Measurements from ENCODE around the gene NEK11.

Gene NEK11

DNA sequence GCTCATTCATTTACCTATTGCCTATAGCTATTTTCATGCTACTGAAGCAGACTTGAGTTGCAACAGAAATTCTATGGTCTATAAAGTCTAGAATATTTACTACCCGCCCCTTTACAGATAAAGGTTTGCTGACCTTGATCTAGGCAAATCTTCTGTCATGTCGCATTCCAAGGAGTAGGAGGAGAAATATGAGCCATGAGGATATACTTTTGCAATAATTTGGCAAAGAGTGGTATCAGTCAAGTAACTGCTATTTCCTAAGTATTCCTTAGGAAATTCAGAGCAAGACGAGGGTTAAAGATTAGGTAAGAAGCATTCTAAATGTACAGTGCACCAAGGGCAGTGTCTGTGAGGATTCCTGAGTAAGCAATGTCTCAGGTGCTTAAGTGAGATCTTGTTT is 233.8 kb downstream of the NEK11 start:
- Histone ChIP-seq H3K27ac (peak overlapping the region; percentile 58), H3K79me2 (no peaks in the 10 kb centered on the region), H3K36me3 (ENCODE audit: control insufficient read depth, insufficient read depth, low read length) (no peaks in the 10 kb centered on the region), H3K4me1 (peaks cover 9% of the 10 kb centered on the region), H3K9me3 (ENCODE audit: control insufficient read depth, low read length) (peaks cover 2% of the 10 kb centered on the region), H3K9ac (no peak overlapping the region), H2AFZ (peak overlapping the region; percentile 35), H3K27me3 (ENCODE audit: control insufficient read depth, insufficient read depth, low read length) (no peaks in the 10 kb centered on the region), H3K4me2 (ENCODE audit: low read length) (no peak overlapping the region), H3K4me3 (ENCODE audit: low read depth, low read length) (no peak overlapping the region)
- TF ChIP-seq, protein P1, sequence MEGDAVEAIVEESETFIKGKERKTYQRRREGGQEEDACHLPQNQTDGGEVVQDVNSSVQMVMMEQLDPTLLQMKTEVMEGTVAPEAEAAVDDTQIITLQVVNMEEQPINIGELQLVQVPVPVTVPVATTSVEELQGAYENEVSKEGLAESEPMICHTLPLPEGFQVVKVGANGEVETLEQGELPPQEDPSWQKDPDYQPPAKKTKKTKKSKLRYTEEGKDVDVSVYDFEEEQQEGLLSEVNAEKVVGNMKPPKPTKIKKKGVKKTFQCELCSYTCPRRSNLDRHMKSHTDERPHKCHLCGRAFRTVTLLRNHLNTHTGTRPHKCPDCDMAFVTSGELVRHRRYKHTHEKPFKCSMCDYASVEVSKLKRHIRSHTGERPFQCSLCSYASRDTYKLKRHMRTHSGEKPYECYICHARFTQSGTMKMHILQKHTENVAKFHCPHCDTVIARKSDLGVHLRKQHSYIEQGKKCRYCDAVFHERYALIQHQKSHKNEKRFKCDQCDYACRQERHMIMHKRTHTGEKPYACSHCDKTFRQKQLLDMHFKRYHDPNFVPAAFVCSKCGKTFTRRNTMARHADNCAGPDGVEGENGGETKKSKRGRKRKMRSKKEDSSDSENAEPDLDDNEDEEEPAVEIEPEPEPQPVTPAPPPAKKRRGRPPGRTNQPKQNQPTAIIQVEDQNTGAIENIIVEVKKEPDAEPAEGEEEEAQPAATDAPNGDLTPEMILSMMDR (IDR thresholded peaks at IDR 0.05), result no peak

DNA sequence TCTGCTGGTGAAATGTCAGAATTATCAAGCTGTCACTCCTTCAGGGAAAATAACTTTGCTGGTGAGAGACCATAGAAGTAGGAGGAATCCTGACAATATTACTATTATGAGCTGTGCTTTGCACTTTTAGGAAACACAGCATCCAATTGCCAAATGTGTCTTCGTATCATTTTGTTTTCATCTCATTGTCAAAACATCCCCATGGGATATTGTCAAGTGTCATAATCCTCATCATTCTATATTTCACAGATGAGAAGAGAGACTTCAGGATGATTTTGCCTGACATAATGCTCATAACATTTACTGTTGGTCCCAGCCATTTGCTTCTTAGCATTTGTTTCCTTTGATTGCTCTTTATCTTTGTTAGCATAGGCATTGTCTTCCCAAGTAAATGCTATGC is 234.4 kb downstream of the NEK11 start:
- Histone ChIP-seq H3K27ac (peak overlapping the region; percentile 58), H3K79me2 (no peaks in the 10 kb centered on the region), H3K27me3 (ENCODE audit: control insufficient read depth, insufficient read depth, low read length) (no peaks in the 10 kb centered on the region), H3K9me3 (ENCODE audit: control insufficient read depth, low read length) (peaks cover 2% of the 10 kb centered on the region), H3K9ac (no peak overlapping the region), H3K4me2 (ENCODE audit: low read length) (no peak overlapping the region), H2AFZ (peak overlapping the region; percentile 35), H3K36me3 (ENCODE audit: control insufficient read depth, insufficient read depth, low read length) (no peaks in the 10 kb centered on the region), H3K4me3 (ENCODE audit: low read depth, low read length) (no peak overlapping the region), H3K4me1 (peaks cover 9% of the 10 kb centered on the region)
- TF ChIP-seq, protein P1 (IDR thresholded peaks at IDR 0.05), result no peak

DNA sequence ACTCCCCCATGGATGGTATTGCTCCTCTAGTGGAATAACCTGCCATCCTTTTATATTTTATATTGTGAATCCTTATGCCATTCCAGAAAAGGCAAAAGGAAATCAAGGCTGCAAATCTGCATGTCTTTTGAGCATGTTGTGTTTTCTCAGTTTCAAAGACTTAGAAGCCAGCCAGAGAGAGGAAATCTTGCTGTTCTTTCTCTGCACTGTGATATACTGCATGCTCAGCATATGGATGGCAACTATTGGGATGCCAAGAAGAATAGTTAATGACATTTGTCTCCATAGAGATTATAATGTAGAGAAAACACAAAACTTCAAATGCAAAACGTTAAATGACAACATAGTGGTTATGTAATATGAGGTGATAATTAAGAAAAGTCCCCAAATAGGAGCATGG is 248.9 kb downstream of the NEK11 start:
- TF ChIP-seq, protein P1 (IDR thresholded peaks at IDR 0.05), result no peak
- Histone ChIP-seq H3K4me2 (ENCODE audit: low read length) (no peak overlapping the region), H3K36me3 (ENCODE audit: control insufficient read depth, insufficient read depth, low read length) (no peaks in the 10 kb centered on the region), H3K4me3 (ENCODE audit: low read depth, low read length) (no peak overlapping the region), H3K27me3 (ENCODE audit: control insufficient read depth, insufficient read depth, low read length) (no peaks in the 10 kb centered on the region), H3K9me3 (ENCODE audit: control insufficient read depth, low read length) (no peaks in the 10 kb centered on the region), H3K4me1 (no peaks in the 10 kb centered on the region), H3K27ac (no peak overlapping the region), H2AFZ (no peak overlapping the region), H3K79me2 (no peaks in the 10 kb centered on the region), H3K9ac (no peak overlapping the region)

DNA sequence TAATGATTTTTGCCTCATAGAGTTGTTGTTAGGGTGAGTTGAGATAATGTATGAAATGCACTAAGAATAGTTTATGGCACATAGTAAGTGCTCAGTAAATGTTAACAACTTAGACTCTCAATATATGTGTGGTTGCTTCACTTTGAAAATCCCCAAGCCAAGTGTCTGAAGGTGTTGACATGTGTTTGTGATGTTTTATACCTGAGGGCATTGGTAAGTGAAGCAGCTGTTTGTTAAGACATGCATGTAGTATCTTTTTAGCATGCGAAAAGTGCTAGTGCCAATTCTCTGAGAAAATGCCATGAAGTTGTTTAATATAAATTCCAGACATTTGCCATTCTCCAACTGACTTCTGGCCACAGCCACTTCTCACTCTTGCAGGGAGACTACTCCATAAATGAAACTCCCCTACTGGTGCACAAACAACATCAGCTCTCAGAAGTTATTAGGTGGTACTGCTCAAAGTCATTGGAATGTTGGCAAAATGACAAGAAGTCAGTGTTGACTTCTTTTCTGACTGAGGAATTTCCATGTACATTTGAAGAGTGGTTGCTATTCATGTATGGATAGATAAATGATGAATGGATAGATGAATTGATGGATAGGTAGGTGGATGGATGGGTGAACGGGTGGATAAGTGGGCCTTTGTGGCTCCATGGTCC is 251.3 kb downstream of the NEK11 start:
- no peaks in the 10 kb centered on the region for H3K9me3 ChIP-seq (ENCODE audit: control insufficient read depth, low read length)
- no peak overlapping the region for H3K27ac ChIP-seq
- H3K27me3 ChIP-seq (ENCODE audit: control insufficient read depth, insufficient read depth, low read length), result no peaks in the 10 kb centered on the region
- H3K36me3 ChIP-seq (ENCODE audit: control insufficient read depth, insufficient read depth, low read length), result no peaks in the 10 kb centered on the region
- H3K9ac ChIP-seq, result no peak overlapping the region
- TF ChIP-seq, protein P1 (IDR thresholded peaks at IDR 0.05), result no peak
- H3K4me2 ChIP-seq (ENCODE audit: low read length), result no peak overlapping the region
- no peak overlapping the region for H2AFZ ChIP-seq
- H3K4me1 ChIP-seq, result peaks cover 12% of the 10 kb centered on the region
- H3K79me2 ChIP-seq, result no peaks in the 10 kb centered on the region
- no peak overlapping the region for H3K4me3 ChIP-seq (ENCODE audit: low read depth, low read length)

DNA sequence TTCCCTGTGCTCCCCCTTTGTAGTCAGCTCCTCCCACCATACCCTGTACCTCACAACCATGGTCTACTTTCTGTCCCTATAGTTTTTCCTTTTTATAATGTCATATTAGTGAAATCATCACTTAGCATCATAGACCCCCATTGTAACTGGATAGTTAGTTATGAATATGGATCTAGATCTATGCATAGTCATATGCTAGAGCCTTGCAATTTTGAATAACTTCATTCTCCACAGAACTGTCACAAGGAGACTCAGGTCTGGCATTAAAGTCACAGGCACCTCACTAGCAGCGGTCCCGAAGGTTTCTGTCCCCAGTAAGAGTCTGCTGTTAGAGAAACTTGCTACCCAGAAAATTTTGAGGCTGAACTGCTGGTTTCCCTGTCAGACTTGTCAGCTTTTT is 252.9 kb downstream of the NEK11 start:
- Histone ChIP-seq H3K4me3 (ENCODE audit: low read depth, low read length) (no peak overlapping the region), H3K4me1 (peaks cover 21% of the 10 kb centered on the region), H3K79me2 (no peaks in the 10 kb centered on the region), H3K4me2 (ENCODE audit: low read length) (no peak overlapping the region), H3K27me3 (ENCODE audit: control insufficient read depth, insufficient read depth, low read length) (no peaks in the 10 kb centered on the region), H3K36me3 (ENCODE audit: control insufficient read depth, insufficient read depth, low read length) (no peaks in the 10 kb centered on the region), H3K9ac (no peak overlapping the region), H3K9me3 (ENCODE audit: control insufficient read depth, low read length) (no peaks in the 10 kb centered on the region), H3K27ac (no peak overlapping the region), H2AFZ (no peak overlapping the region)
- TF ChIP-seq, protein P1 (IDR thresholded peaks at IDR 0.05), result no peak
